ENCODE data around the gene AOAH.

GRCh38 chr7:36733411-36733810 lies 9.1 kb upstream of the AOAH start:
- no peak for TF ChIP-seq POLR2A (IDR thresholded peaks at IDR 0.05)
- no peak for TF ChIP-seq CTCF (IDR thresholded peaks at IDR 0.05)

Data from heart left ventricle (tissue), 13 donors.